ENCODE measurements around the gene SOX12. TPM values are rescaled to one million over a fixed set of nuclear protein-coding genes. Genes with fewer than 3 reads are reported as not detected.
"Not testable (repeated sequence)": the region's sequence is repeated elsewhere in the genome, so short reads cannot be mapped to it uniquely, and the experiment has no call there.

The SOX12 gene
- total RNA-seq, 4 donors from 2014 or later = 3.5 to 14.4 (median 7.2) TPM

- TF ChIP-seq EP300 (IDR thresholded peaks at IDR 0.05) (no peak), CTCF (IDR thresholded peaks at IDR 0.05) (no peak), POLR2A (IDR thresholded peaks at IDR 0.05; ENCODE audit: low read depth) (no peak), POLR2AphosphoS5 (IDR thresholded peaks at IDR 0.05) (no peak)
- Histone ChIP-seq H3K27me3 (no peaks in the 10 kb centered on the region), H3K36me3 (peaks cover 0 to 42% (median 18%) of the 10 kb centered on the region in 4 donors), H3K4me1 (peaks cover 15 to 37% (median 30%) of the 10 kb centered on the region in 4 donors), H3K4me3 (no peak overlapping the region), H3K27ac (replicated peaks in 1 of 4) (peak overlapping the region; percentile 90 to 96 (median 94)), H3K9me3 (no peaks in the 10 kb centered on the region)
- WGBS = 93% methylated on average over 19 of the region's 19 CpGs
- intact Hi-C loops (cut with DNase I) = loop anchor here (2.0 kb wide), 1 partner anchor 114 kb away; the partner anchor contains the start of gene TBC1D20
- DNase-seq (ENCODE audit: extremely low spot score) = no peak
These were observed 23.9 kb downstream of the SOX12 start for GRCh38 chr20:348972-349841.

GRCh38 chr20:353166-353565, 27.8 kb downstream of the SOX12 start:
- no peak overlapping the region for H3K4me3 ChIP-seq
- no peak overlapping the region for H3K27ac ChIP-seq (replicated peaks in 1 of 4)
- H3K4me1 ChIP-seq = peaks cover 6 to 24% (median 19%) of the 10 kb centered on the region in 4 donors
- peaks cover 0 to 42% (median 18%) of the 10 kb centered on the region in 4 donors for H3K36me3 ChIP-seq
- no peaks in the 10 kb centered on the region for H3K27me3 ChIP-seq
- TF ChIP-seq EP300 (IDR thresholded peaks at IDR 0.05) = no peak
- TF ChIP-seq POLR2AphosphoS5 (IDR thresholded peaks at IDR 0.05) = no peak
- no peak for TF ChIP-seq POLR2A (IDR thresholded peaks at IDR 0.05; ENCODE audit: low read depth)
- TF ChIP-seq CTCF (IDR thresholded peaks at IDR 0.05) = no peak
- 94% methylated on average over 3 of the region's 13 CpGs for WGBS
- no peaks in the 10 kb centered on the region for H3K9me3 ChIP-seq
- no peak for DNase-seq (ENCODE audit: extremely low spot score)
- intact Hi-C loops (cut with DNase I) = loop anchor here (2.0 to 10.0 kb wide), 4 partner anchors 54 to 382 kb away; partner anchors contain the start of gene RBCK1

GRCh38 chr20:354298-354977, 29.1 kb downstream of the SOX12 start:
- H3K4me3 ChIP-seq = no peak overlapping the region

GRCh38 chr20:356154-356553, 30.8 kb downstream of the SOX12 start:
- 84% methylated on average over 2 of the region's 2 CpGs for WGBS
- not testable (repeated sequence) for DNase-seq (ENCODE audit: extremely low spot score); H3K4me3 ChIP-seq; H3K27ac ChIP-seq (replicated peaks in 1 of 4); H3K9me3 ChIP-seq; H3K27me3 ChIP-seq
- peaks cover 0 to 25% (median 12%) of the 10 kb centered on the region in 4 donors for H3K36me3 ChIP-seq
- peaks cover 0 to 11% (median 7%) of the 10 kb centered on the region in 4 donors for H3K4me1 ChIP-seq
- intact Hi-C loops (cut with DNase I) = loop anchor here (10.0 kb wide), 1 partner anchor 379 kb away; no protein-coding TSS in a partner anchor

More at GRCh38 chr20:354298-354977, 29.1 kb downstream of the SOX12 start:
- Histone ChIP-seq H3K36me3 (peaks cover 0 to 40% (median 17%) of the 10 kb centered on the region in 4 donors), H3K9me3 (no peaks in the 10 kb centered on the region), H3K4me1 (peaks cover 0 to 13% (median 8%) of the 10 kb centered on the region in 4 donors), H3K27ac (replicated peaks in 1 of 4) (no peak overlapping the region), H3K27me3 (no peaks in the 10 kb centered on the region)
- no peak for DNase-seq (ENCODE audit: extremely low spot score)
- intact Hi-C loops (cut with DNase I) = loop anchor here (5.0 to 10.0 kb wide), 3 partner anchors 53 to 380 kb away; partner anchors contain the start of gene RBCK1
- TF ChIP-seq EP300 (IDR thresholded peaks at IDR 0.05) = no peak
- no peak for TF ChIP-seq POLR2A (IDR thresholded peaks at IDR 0.05; ENCODE audit: low read depth)
- TF ChIP-seq CTCF (IDR thresholded peaks at IDR 0.05) = peak; percentile 87 to 97 (median 89)
- peak in 1 of 2 donors; percentile 21 for TF ChIP-seq POLR2AphosphoS5 (IDR thresholded peaks at IDR 0.05)
- WGBS = 13% methylated on average over 14 of the region's 14 CpGs

GRCh38 chr20:356745-357144, 31.4 kb downstream of the SOX12 start:
- no peak for DNase-seq (ENCODE audit: extremely low spot score)

More at GRCh38 chr20:356745-357144, 31.4 kb downstream of the SOX12 start:
- H3K9me3 ChIP-seq = no peaks in the 10 kb centered on the region
- peaks cover 0 to 20% (median 10%) of the 10 kb centered on the region in 4 donors for H3K36me3 ChIP-seq
- intact Hi-C loops (cut with DNase I) = loop anchor here (10.0 kb wide), 1 partner anchor 378 kb away; no protein-coding TSS in a partner anchor
- 87% methylated on average over 10 of the region's 10 CpGs for WGBS
- H3K4me1 ChIP-seq = peaks cover 0 to 11% (median 7%) of the 10 kb centered on the region in 4 donors
- no peak overlapping the region for H3K27ac ChIP-seq (replicated peaks in 1 of 4)
- H3K27me3 ChIP-seq = no peaks in the 10 kb centered on the region
- TF ChIP-seq POLR2A (IDR thresholded peaks at IDR 0.05; ENCODE audit: low read depth) (no peak), POLR2AphosphoS5 (IDR thresholded peaks at IDR 0.05) (no peak), CTCF (IDR thresholded peaks at IDR 0.05) (no peak), EP300 (IDR thresholded peaks at IDR 0.05) (no peak)
- no peak overlapping the region for H3K4me3 ChIP-seq

All from esophagus muscularis mucosa (tissue), 4 donors.